Thyroid gland (tissue), 4 donors: Measurements from ENCODE around the gene PLIN5.

ENCODE experiments used
- CTCF ChIP-seq, 6 experiments: fragments of 200-600 bp in 3 of 6; fragments of 450-650 bp in 3 of 6; sonication (generic) in 3 of 6; IDR thresholded peaks; one replicate each; pipeline ENCODE4 v1.5.1; 2016 to 2019; ENCODE audit warnings: antibody characterized with exemption in 6 of 6, mild to moderate bottlenecking in 2 of 6, inconsistent platforms in 1 of 6, moderate library complexity in 1 of 6
- POLR2A ChIP-seq, 2 donors: fragments of 450-650 bp; IDR thresholded peaks; one replicate each; pipeline ENCODE4 v1.6.1; 2017; ENCODE audit warnings: antibody characterized with exemption in 2 of 2, mild to moderate bottlenecking in 2 of 2, moderate library complexity in 1 of 2

DNA sequence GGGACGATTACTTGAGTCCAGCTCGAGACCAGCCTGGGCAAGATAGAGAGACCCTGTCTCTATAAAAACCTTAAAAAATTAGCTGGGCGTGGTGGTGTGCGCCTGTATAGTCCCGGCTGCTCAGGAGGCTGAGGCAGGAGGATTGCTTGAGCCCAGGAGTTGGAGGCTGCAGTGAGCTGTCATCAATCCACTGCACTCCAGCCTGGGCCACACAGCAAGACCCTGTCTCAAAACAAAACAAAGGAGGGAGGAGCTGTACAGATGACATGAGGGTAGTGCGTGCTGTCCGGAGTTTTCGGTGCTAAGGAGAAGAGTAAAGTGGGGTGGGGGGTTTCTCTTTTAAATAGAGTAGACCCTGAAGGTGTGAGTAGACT lies 40.3 kb downstream of the PLIN5 start:
- TF ChIP-seq CTCF (IDR thresholded peaks at IDR 0.05) (no peak), POLR2A (IDR thresholded peaks at IDR 0.05) (no peak)
